DMS79 treated with DMSO at 0.1 percent for 48 hours (cell line): ENCODE data around the gene C16orf92.

Source experiments
- DNase-seq: peaks from one replicate; lab custom pipeline; 2025; lab: John Stamatoyannopoulos, UW

C16orf92 gene

GRCh38 chr16:30022887-30023286, at the start of gene C16orf92:
Gene C16orf92 (plus strand): TSS chr16:30023198. CDS start chr16:30023341, 143 bp downstream.
- no peak for DNase-seq

- peak; percentile 95 for DNase-seq
Measured at GRCh38 chr16:29973384-29974246, 49.4 kb upstream of the C16orf92 start, which contains the start of gene TAOK2. Gene TAOK2 (plus strand): TSS chr16:29973868. CDS start chr16:29977773, 3,905 bp downstream.

GRCh38 chr16:29974291-29975133, 48.5 kb upstream of the C16orf92 start:
- DNase-seq: peak; percentile 5

GRCh38 chr16:29975134-29975538, 47.9 kb upstream of the C16orf92 start:
- DNase-seq: no peak

GRCh38 chr16:29975811-29976511, 47.0 kb upstream of the C16orf92 start:
- peak; percentile 4 for DNase-seq

- no peak for DNase-seq
Measured at GRCh38 chr16:29977063-29977825, 45.8 kb upstream of the C16orf92 start.

GRCh38 chr16:29978081-29978480, 44.9 kb upstream of the C16orf92 start:
- no peak for DNase-seq

GRCh38 chr16:29978564-29979270, 44.3 kb upstream of the C16orf92 start:
- no peak for DNase-seq

- DNase-seq: no peak
Measured at GRCh38 chr16:29982560-29983419, 40.2 kb upstream of the C16orf92 start.

- no peak for DNase-seq
Measured at GRCh38 chr16:29983420-29984136, 39.4 kb upstream of the C16orf92 start.

- DNase-seq: peak; percentile 38
Measured at GRCh38 chr16:29984137-29984763, 38.7 kb upstream of the C16orf92 start.

- no peak for DNase-seq
Measured at GRCh38 chr16:29984764-29985147, 38.2 kb upstream of the C16orf92 start.

- no peak for DNase-seq
Measured at GRCh38 chr16:29985271-29985811, 37.7 kb upstream of the C16orf92 start.

- DNase-seq: no peak
Measured at GRCh38 chr16:29986231-29986630, 36.8 kb upstream of the C16orf92 start.

GRCh38 chr16:29986931-29987330, 36.1 kb upstream of the C16orf92 start:
- no peak for DNase-seq

- no peak for DNase-seq
Measured at GRCh38 chr16:29987371-29988085, 35.5 kb upstream of the C16orf92 start.

- no peak for DNase-seq
Measured at GRCh38 chr16:29988346-29989075, 34.5 kb upstream of the C16orf92 start.
